Upper lobe of left lung (tissue), 6 donors: ENCODE results near the gene PARVB. TPM values are rescaled to one million over a fixed set of nuclear protein-coding genes. Genes with fewer than 3 reads are reported as not detected.

Source experiments
- ATAC-seq, 2 donors: fragments of 200-7000 bp; cut with Tn5 transposase; one replicate each; pipeline ENCODE4 v1.9.1; 2022; ENCODE audit warnings: mild to moderate bottlenecking in 2 of 2, moderate library complexity in 2 of 2; ENCODE audit not compliant: low FRiP score in 2 of 2
- DNase-seq, 2 donors: peaks; one replicate each; pipeline ENCODE4 v3.0.0-alpha.2; 2019 to 2020
- H3K27ac ChIP-seq, 4 donors: fragments of 200-600 bp; sonication (generic); one replicate each; pipeline ENCODE4 v1.5.1; 2016 to 2019
- H3K27me3 ChIP-seq, 4 donors: fragments of 200-600 bp; sonication (generic); one replicate each; pipeline ENCODE4 v1.5.1; 2017 to 2019
- H3K36me3 ChIP-seq, 4 donors: fragments of 200-600 bp; sonication (generic); one replicate each; pipeline ENCODE4 v1.5.1; 2016 to 2019
- H3K4me1 ChIP-seq, 4 donors: fragments of 200-600 bp; sonication (generic); one replicate each; pipeline ENCODE4 v1.5.1; 2018 to 2019
- H3K4me3 ChIP-seq, 4 donors: fragments of 200-600 bp; sonication (generic); one replicate each; pipeline ENCODE4 v1.5.1; 2017 to 2019; ENCODE audit warnings: mild to moderate bottlenecking in 2 of 4, moderate library complexity in 1 of 4
- H3K9me3 ChIP-seq, 4 donors: fragments of 200-600 bp; sonication (generic); one replicate each; pipeline ENCODE4 v1.5.1; 2018 to 2019
- EP300 ChIP-seq, 4 donors: sonication (generic); formaldehyde crosslinking; IDR thresholded peaks; one replicate each; pipeline ENCODE4 v1.5.1; 2017; ENCODE audit warnings: antibody characterized with exemption in 4 of 4, control low read depth in 2 of 4
- POLR2A ChIP-seq, 4 donors: fragments of 450-650 bp; IDR thresholded peaks; one replicate each; pipeline ENCODE4 v1.5.1; 2016 to 2017; ENCODE audit warnings: antibody characterized with exemption in 4 of 4, mild to moderate bottlenecking in 2 of 4
- POLR2AphosphoS5 ChIP-seq, 2 donors: sonication (generic); formaldehyde crosslinking; IDR thresholded peaks; one replicate each; pipeline ENCODE4 v1.5.1; 2017; ENCODE audit warnings: antibody characterized with exemption in 2 of 2
- WGBS, 2 donors: methylation state at CpG; one replicate each; pipeline ENCODE4 v1.1.5; 2017 to 2018; 5-methylcytosine and 5-hydroxymethylcytosine counted together
- total RNA-seq, 6 donors: library from RNA; depleted of rRNA in 4 of 6; stranded (reverse); fragments of >200 nt in 4 of 6; gene quantifications; one replicate each; pipeline versions ENCODE4 v1.1.0 to v1.2.1, GENCODE V29; 2016 to 2021
- TF ChIP-seq, protein P1 (sequence below), 6 experiments: fragments of 450-650 bp in 4 of 6; fragments of 200-600 bp in 2 of 6; sonication (generic) in 2 of 6; IDR thresholded peaks; one replicate each; pipeline ENCODE4 v1.5.1; 2016 to 2019; ENCODE audit warnings: antibody characterized with exemption in 6 of 6
- donor health status: DM: no; HTN: no; CAD: no; lungs with moderate emphysema.
- donor health status: DM: no; HTN: yes; CAD: no; lungs with severe emphysema.

Gene PARVB
- total RNA-seq, 6 donors from 2014 or later, result 14.5 to 56.1 (median 37.0) TPM

DNA sequence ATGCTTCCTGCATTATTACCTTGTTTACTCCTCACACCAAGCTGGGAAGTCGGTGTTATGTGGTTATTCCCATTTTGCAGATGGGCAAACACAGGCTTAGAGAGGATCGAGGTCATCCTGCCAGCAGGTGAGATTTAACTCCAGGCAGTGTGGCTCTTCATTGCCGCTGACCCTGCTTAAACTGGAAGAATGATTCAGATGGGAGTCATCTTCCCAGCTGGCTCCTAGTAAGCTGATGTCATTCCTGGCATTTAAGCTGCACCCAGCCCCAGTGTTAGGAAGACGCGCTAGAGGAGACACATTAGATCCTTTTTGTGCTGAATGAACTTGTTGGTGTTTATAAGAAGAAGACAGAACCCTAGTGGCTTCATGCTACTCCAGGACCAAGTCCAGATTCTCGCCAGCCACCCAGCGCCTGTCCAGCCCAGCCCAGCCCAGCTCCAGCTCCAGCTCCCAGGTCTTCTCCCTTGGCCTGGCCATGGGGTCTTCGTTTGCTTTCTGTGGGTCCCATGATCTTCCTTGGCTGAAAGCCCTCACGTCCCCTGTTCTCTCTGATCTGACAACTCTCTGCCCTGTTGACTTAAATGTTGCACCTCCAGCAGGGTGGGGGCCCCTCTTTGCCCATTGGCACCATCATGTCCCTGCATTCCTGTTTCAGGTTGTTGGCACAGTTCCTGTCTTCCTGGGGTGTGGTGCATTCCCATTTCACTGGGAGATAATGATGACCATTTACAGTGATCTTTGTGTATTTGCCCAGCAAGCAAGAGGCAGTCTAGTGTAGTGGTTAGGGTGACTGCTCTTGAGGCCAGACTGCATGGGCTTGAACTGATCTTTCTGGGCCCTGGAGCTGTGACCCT lies 13.6 kb downstream of the PARVB start:
- TF ChIP-seq EP300 (IDR thresholded peaks at IDR 0.05) (peak in 1 of 4 donors; percentile 23), POLR2AphosphoS5 (IDR thresholded peaks at IDR 0.05) (peak; percentile 37 to 55), POLR2A (IDR thresholded peaks at IDR 0.05) (no peak)
- TF ChIP-seq, protein P1, sequence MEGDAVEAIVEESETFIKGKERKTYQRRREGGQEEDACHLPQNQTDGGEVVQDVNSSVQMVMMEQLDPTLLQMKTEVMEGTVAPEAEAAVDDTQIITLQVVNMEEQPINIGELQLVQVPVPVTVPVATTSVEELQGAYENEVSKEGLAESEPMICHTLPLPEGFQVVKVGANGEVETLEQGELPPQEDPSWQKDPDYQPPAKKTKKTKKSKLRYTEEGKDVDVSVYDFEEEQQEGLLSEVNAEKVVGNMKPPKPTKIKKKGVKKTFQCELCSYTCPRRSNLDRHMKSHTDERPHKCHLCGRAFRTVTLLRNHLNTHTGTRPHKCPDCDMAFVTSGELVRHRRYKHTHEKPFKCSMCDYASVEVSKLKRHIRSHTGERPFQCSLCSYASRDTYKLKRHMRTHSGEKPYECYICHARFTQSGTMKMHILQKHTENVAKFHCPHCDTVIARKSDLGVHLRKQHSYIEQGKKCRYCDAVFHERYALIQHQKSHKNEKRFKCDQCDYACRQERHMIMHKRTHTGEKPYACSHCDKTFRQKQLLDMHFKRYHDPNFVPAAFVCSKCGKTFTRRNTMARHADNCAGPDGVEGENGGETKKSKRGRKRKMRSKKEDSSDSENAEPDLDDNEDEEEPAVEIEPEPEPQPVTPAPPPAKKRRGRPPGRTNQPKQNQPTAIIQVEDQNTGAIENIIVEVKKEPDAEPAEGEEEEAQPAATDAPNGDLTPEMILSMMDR (IDR thresholded peaks at IDR 0.05), result no peak
- Histone ChIP-seq H3K27me3 (no peaks in the 10 kb centered on the region), H3K27ac (peak overlapping the region in 3 of 4 donors; percentile 13 to 77 (median 77)), H3K9me3 (no peaks in the 10 kb centered on the region), H3K36me3 (no peaks in the 10 kb centered on the region), H3K4me1 (peaks cover 4 to 22% (median 4%) of the 10 kb centered on the region in 4 donors), H3K4me3 (no peak overlapping the region)
- DNase-seq (no peak), ATAC-seq (peak; percentile 50 to 89)
- 76 to 77% methylated on average over 7 to 9 of the region's 9 CpGs for WGBS, 2 donors

- no peak for TF ChIP-seq EP300 (IDR thresholded peaks at IDR 0.05)
- TF ChIP-seq, protein P1 (IDR thresholded peaks at IDR 0.05), result no peak
- TF ChIP-seq POLR2AphosphoS5 (IDR thresholded peaks at IDR 0.05), result no peak
- no peak for TF ChIP-seq POLR2A (IDR thresholded peaks at IDR 0.05)
- peaks cover 4 to 15% (median 4%) of the 10 kb centered on the region in 4 donors for H3K4me1 ChIP-seq
- no peak for ATAC-seq
- no peaks in the 10 kb centered on the region for H3K9me3 ChIP-seq
- no peak for DNase-seq
- H3K27ac ChIP-seq, result peak overlapping the region in 1 of 4 donors; percentile 20
- H3K4me3 ChIP-seq, result no peak overlapping the region
- WGBS, 2 donors, result 90 to 91% methylated on average over 8 of the region's 8 CpGs
- H3K27me3 ChIP-seq, result no peaks in the 10 kb centered on the region
- H3K36me3 ChIP-seq, result no peaks in the 10 kb centered on the region
Measured at GRCh38 chr22:44039566-44040171, 15.6 kb downstream of the PARVB start.

DNA sequence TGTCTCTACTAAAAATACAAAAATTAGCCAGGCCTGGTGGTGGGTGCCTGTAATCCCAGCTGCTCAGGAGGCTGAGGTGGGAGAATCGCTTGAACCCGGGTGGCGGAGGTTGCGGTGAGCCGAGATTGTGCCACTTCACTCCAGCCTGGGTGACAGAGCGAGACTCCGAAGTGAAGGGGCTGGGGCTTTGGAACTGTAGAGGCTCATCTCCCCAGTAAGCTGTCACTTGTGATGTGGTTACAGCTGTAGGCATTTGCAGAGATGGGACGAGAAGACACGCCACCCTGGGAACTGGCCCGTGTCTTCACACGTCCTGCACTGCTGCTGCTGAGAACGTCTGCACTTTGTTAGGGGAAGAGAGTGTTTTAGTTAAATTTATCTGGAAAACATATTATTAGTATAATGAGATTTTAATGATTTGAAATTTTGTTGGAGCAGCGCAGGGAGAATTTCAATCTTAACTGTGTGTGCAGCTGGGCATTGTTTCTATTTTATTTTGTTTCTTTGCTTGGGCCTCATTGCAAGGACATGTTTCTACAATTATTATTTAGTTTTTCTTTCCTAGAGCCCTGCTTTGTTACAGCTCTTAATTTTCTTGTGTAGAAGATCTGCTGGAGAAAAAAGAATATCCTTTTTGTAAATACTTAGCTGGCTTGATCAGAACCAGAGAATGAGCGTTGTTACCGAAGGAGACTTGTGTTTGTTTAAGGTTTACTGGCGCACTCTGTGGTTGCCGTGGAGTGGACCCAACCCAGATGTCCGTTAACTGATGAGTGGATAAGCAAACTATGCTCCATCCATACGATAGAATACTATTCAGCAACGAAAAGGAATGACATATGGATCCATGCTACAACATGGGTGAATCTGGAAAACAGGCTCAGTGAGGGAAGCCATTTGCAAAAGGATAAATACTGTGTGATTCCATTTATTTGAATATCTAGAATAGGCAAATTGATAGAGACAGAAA lies 18.4 kb downstream of the PARVB start:
- DNase-seq (no peak), ATAC-seq (no peak)
- Histone ChIP-seq H3K27me3 (no peaks in the 10 kb centered on the region), H3K4me1 (peaks cover 1 to 17% (median 5%) of the 10 kb centered on the region in 4 donors), H3K27ac (peak overlapping the region in 2 of 4 donors; percentile 20 to 38), H3K4me3 (no peak overlapping the region), H3K9me3 (no peaks in the 10 kb centered on the region), H3K36me3 (no peaks in the 10 kb centered on the region)
- TF ChIP-seq POLR2A (IDR thresholded peaks at IDR 0.05) (no peak), EP300 (IDR thresholded peaks at IDR 0.05) (no peak), POLR2AphosphoS5 (IDR thresholded peaks at IDR 0.05) (no peak)
- TF ChIP-seq, protein P1 (IDR thresholded peaks at IDR 0.05), result no peak
- WGBS, 2 donors, result 71 to 72% methylated on average over 20 of the region's 20 CpGs

DNA sequence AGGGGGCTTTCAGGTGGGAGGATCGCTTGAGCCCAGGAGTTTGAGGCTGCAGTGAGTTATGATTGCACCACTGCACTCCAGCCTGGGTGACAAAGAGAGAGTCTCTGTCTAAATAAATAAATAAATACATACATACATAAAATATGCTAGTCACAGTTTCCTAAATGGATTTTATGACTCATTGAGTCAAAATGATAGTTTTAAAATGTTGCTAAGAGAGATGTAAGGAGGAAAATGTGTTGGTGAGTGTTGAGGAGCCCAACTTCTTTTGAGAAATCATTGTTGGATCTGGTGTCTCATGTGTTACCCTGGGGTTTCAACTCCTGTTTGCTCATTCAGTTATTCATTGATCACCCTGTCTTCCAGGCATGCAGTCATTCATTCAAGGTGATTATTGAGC lies 21.0 kb downstream of the PARVB start:
- WGBS, 2 donors, result 100% methylated on average over 1 of the region's 1 CpG
- Histone ChIP-seq H3K36me3 (no peaks in the 10 kb centered on the region), H3K9me3 (no peaks in the 10 kb centered on the region), H3K27ac (no peak overlapping the region), H3K4me3 (no peak overlapping the region), H3K4me1 (peaks cover 15 to 29% (median 17%) of the 10 kb centered on the region in 4 donors), H3K27me3 (no peaks in the 10 kb centered on the region)
- ATAC-seq (no peak), DNase-seq (no peak)
- no peak for TF ChIP-seq POLR2A (IDR thresholded peaks at IDR 0.05)
- no peak for TF ChIP-seq POLR2AphosphoS5 (IDR thresholded peaks at IDR 0.05)
- TF ChIP-seq, protein P1 (IDR thresholded peaks at IDR 0.05), result no peak
- no peak for TF ChIP-seq EP300 (IDR thresholded peaks at IDR 0.05)
